ENCODE measurements around the gene STIM2.

STIM2 gene

DNA sequence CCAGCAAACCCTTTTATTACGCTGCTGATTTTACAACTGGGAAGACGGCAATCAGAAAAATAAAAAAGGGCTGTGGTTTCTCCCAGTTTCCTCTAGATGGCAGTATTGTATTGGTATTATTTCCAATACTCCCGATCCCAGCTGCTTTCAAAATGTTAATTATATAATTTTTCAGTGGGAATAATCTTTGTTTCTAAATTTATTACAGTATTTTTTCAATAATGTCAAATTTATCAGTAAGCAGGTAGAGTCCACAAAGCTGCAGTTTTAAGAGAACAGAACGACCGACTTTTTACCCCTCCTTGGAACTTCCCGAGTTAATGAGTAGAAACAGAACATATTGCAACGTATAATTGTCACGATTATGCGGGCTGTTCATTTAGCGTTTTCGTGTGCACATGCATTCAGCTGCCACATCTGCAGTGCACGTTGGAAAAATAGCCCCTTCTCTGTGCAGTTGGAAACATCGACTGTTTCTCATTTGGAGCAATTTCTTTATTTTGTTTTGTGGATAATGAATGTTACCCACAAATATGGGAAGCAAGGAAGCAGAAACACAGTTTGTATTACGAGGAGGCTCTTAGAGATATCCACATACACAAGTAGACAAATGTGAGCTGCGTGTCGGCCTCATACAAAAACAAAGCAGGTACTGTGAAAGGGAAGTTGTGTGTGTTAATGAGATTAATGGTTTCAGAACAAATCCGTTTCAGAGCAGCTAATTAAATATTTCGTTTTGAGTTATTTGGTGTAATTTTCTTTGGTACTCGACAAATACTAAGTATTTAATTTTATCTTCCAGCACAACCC, 188.0 kb downstream of the STIM2 start:
- DNase-seq = no peak

DNA sequence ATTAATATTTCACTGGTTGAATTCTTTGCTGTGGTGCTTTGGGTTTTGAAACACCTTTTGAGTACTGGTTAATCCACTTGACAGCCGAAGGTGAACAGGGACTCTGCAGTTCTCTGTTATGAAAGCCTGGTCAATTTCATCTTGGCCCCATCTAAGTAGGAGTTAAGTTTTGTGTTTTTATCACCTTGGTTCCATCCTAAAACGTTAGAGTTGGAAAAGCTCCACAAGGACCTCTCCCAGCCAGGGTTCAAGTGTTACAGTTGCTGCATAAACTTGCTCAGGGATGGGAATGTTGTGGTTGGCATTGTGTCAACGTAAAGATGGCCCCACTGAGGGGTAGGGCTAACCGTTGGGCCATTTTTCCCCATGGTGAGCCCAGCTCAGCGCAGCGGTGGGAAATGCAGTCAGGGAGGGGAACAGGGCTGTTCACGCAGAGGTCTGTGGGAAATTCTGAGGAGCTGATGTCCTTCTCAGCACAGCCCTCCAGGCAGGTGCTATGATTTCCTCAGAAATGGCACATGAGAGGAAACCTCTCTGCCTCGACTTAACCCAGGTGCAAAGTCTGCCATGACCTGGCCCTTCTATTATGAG, 188.7 kb downstream of the STIM2 start:
- no peak for DNase-seq

DNA sequence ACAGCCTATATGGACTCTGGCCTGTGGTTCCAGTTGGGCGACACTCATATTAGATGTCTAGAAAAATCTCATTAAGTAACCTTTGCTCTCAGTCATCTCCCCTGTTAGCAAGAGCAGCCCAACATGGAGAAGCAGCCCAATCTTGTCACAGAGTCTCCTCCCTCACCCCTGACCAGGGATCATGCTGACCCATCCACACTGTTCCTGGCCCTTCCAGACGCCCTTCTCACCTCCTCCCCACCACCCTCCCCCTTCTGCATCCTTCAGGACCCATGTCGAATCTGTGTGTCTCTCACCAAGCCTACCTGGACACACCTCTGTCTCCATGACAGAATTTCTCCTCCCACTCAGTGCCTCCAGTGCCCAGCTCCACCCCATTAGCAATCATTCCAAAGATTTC, 190.1 kb downstream of the STIM2 start:
- no peak for DNase-seq

DNA sequence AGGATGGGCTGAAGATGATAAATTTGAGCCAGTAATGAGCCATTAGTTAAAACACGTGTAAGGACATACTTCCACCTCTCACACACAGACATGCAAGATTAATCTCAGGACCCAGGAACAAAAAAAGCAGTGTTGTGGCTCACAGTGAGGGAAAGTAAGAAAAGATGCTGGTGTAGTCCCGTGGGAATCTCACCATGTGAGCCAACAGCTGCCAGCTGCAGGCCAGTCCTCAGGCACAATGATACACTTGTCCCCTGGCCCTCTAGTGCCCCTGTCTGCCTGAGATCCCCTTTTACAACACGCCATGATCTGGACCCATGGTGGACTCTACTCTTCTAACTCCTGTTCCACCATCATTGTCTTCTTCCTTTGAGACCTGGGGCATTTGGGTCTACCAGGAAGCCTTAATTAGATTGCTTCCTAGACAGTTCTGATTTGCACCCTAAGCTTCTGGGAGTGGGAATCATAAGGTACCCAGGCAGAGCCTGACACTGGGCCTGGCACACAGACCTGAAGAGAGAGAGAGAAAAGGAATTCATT, 194.7 kb downstream of the STIM2 start:
- DNase-seq = no peak

DNA sequence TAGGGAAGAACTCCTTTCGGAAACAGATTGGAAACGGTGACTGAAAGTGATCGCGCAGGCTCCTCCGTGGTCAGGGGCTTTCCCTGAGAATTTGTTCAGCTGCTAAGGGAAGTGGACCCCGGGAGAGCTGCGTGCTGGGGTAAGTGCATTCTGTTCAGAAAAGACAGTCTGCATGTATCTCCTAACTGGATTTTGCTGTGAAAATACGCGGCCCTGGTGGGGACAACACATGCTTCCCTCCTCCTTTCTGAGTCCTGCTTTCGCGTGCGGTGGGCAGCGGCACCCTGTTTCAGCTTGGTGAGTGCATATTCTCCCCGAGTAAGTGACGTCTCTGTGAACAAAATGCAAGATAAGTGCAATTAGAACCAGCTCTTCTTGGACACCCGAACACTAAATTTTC, 195.6 kb downstream of the STIM2 start:
- DNase-seq = no peak

DNA sequence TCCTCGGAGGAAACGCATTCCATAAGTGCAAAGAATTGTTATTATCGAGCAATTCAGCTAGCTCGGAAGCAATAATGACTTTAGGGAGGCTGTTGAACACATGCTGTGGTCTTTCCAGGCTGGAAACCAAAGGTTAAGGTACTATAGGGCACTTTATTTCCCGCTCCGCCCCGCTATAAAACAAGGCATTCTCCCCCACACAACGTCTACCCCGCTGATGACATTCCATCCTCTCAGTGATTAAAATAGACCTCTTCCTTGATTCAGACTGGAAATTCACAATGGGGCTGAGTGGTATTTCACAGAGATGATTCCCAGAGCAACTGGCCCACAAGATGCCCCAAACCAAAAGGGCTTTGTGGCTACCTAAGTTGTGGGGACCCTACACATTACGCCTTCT, 196.4 kb downstream of the STIM2 start:
- no peak for DNase-seq

DNA sequence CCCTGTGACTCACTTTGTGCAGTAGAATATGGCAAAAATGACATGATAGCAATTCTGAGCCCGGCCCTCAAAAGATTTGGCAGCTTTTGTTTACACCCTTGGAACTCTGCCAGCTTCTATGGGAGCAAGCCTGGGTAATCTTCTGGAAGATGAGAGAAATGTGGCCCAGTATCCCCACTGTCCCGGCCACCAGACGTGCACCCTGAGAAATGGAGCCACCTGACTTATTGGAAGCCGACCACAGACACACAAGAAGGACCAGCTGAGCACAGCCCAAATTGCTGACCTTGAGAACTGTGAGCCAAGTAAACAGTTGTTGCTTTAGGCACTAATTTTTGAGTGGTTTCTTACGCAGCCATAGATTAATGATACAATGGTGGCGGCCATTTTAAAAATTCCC, 197.0 kb downstream of the STIM2 start:
- no peak for DNase-seq

DNA sequence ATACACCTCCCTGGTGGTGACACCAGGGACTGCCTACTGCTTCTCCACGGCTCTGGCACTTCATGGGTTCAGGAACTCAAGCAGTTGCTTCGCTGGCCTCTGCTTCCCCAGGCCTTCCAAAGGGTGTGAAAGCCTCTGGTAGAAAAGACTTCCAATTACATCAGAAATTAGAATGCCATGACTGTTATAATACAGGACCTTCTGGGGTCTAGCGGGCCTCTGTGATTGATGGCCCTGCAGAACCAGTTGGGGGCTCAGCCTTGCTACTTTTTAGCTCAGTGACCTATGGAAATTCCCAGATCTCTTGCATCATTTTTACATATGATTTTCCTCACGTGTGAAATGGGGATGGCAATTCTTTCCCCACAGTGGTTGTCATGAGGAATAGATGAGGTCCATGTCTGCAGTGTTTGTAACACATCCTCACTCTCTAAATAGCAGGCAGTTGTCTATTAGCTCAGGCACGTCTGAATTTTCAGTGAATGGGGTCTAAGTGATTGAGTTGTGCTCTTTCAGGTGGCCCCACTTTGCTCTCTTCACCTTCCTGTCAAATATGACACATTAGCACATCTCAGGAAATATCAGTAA, 198.3 kb downstream of the STIM2 start:
- no peak for DNase-seq

DNA sequence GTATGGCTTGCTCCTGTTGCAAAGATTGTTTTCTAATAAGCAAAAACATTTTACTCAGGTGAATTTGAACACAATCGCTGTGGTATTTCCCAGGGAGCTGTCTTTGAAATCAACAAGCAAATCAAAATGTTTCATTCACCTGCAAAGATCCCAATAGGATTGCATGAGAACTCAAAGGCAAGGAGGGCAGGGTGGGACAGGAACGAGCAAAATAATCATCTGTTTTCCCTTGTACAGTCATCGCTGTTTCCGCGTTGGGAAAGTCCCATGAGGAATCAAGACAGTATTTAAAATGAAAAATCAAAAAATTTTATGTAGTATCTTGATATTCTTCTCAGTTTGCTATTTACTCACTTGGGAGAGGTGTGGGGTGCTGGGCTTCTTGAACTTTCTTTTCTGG, 198.8 kb downstream of the STIM2 start:
- no peak for DNase-seq

DNA sequence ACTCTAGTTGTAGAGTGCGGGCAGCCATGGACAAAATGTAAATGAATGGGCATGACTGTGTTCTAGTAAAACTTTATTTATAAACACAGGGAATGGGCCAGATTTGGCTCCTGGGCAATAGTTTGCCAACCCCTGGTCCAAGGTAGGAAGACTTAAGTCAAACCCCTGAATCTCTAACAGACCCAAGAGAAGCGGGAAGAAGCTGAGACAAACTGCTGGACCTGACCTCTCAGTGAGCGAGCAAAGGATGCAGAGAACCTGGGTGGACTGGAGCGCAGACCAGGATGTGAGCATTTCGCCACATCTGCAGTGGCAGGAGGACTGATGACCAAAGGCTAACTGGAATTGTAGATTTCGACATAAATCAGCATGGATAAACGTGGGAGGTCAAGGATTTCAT, 201.6 kb downstream of the STIM2 start:
- no peak for DNase-seq

DNA sequence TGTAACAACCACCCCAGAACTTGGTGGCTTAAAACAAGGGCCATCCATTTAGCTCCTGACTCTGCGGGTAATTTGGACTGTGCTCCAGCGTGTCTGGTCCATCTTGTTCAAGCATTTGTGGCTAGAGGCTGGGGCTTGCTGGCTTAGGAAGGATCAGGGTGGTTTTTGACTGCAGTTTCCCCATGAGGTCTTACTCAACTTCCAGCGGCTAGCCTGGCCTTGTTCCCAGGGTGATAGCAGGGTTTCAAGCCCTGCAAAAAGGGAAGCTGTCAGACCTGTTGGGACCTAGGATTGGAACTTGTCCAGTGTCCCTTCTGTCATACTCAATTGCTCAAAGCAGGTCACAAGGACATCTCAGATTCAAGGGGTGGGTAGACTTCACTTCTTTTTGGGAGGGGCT, 205.9 kb downstream of the STIM2 start:
- DNase-seq = no peak

DNA sequence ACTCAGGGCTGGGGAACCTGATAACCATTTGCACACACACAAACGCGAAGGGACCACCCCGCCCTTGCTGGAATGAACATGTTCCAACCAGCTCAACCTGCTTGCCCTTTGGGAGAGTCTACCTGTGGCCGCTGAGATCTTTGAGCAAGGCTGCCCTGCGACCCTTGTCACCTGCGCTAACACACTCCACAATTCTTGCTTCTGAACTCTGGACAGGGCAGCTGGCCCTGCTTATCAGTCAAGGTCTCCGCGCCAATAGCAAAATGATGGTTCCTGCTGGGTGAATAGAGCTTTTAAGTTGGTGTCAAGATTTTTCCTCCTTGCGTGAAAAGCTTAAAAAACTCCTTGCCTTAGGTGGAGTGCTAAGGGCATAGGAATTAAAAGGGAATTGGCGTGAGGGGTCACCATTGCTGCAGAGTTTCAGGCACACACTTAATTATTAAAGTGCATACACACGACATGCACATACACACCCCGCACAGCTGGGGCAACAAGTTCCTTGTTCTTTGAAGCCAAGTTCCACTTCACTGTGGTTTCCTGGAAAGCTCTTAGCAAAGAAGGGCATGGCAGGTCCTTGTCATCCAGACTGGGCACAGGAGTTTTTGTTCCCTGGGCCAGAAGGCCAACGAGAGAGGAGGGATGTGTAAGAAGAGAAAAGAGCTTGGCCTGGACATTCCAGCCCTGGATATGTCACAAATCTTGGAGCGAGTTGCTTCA, 207.7 kb downstream of the STIM2 start:
- DNase-seq = no peak
